MCF 10A (cell line): ENCODE measurements around the gene TAAR8. TPM values are rescaled to one million over a fixed set of nuclear protein-coding genes. Genes with fewer than 3 reads are reported as not detected.
A peak's percentile ranks its signal among the peaks of the same experiment; 100 is the strongest.

ENCODE experiments used
- BruUV-seq: library from RNA; stranded (reverse); fragments of 400-500 nt; replicated peaks from 2 replicates; lab custom pipeline; 2021; lab: Mats Ljungman, UMichigan
- CTCF ChIA-PET: fragments of 300-600 bp; sonication (Branson Sonifier 250); formaldehyde crosslinking; extraction: SDS; loops from one replicate; lab custom pipeline; 2021; ENCODE audit warnings: antibody characterized with exemption, inconsistent platforms; lab: Yijun Ruan, JAX
- POLR2A ChIA-PET: fragments of 300-600, 350-650 bp; sonication (Branson Sonifier 250); formaldehyde crosslinking; extraction: SDS; loops from one replicate; lab custom pipeline; 2020; ENCODE audit warnings: antibody characterized with exemption, inconsistent platforms; lab: Yijun Ruan, JAX
- DNase-seq: peaks from one replicate; pipeline ENCODE4 v3.0.0-alpha.2; 2018; ENCODE audit not compliant: unreplicated experiment
- H3K27ac Mint-ChIP-seq: one replicate; pipeline ENCODE4 v1.8.0; 2022; ENCODE audit warnings: mild to moderate bottlenecking, low read depth, mixed read lengths; ENCODE audit not compliant: unreplicated experiment
- H3K27me3 Mint-ChIP-seq: one replicate; pipeline ENCODE4 v1.8.0; 2022; ENCODE audit warnings: mixed read lengths; ENCODE audit not compliant: insufficient read depth, unreplicated experiment
- H3K36me3 Mint-ChIP-seq: one replicate; pipeline ENCODE4 v1.8.0; 2022; ENCODE audit warnings: mild to moderate bottlenecking, moderate library complexity, mixed read lengths; ENCODE audit not compliant: insufficient read depth, unreplicated experiment
- H3K4me1 Mint-ChIP-seq: one replicate; pipeline ENCODE4 v1.8.0; 2022; ENCODE audit warnings: mixed read lengths; ENCODE audit not compliant: insufficient read depth, unreplicated experiment
- H3K4me3 Mint-ChIP-seq: one replicate; pipeline ENCODE4 v1.8.0; 2022; ENCODE audit warnings: mild to moderate bottlenecking, moderate library complexity, mixed read lengths; ENCODE audit not compliant: unreplicated experiment
- H3K9me3 Mint-ChIP-seq: one replicate; pipeline ENCODE4 v1.8.0; 2022; ENCODE audit warnings: mixed read lengths; ENCODE audit not compliant: unreplicated experiment
- CTCF ChIP-seq: fragments of 200-600 bp; IDR thresholded peaks from one replicate; pipeline ENCODE4 v1.8.0; 2022; ENCODE audit warnings: antibody characterized with exemption, mild to moderate bottlenecking; ENCODE audit not compliant: unreplicated experiment
- intact Hi-C: fragments of 100-400 bp; cut with micrococcal nuclease; formaldehyde crosslinking; loops from 2 replicates; pipeline ENCODE4 v1.14.1; 2022
- total RNA-seq: library from RNA; stranded (reverse); gene quantifications from 2 replicates; pipeline ENCODE4 v1.2.3, GENCODE V29; 2022

TAAR8 gene
- total RNA-seq, 1 experiment from 2014 or later: not detected

DNA sequence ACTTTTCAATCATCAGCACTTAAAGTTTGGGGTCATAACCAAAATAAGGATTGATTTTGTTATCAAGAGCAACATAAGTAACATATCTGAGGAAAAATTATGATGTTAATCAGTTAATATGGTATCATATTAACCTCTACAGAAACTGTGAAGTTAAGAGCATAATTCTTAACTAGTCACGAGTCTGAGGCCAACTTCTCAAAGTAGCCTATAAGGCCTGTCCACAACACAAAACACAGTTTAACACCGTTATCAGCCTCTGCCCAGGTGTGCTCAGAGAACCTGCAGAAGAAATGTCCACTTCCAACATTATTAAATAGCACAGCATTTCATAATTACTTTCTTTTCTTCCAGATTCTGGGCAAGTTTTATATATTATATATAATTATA is 40.6 kb upstream of the TAAR8 start:
- CTCF ChIA-PET: interaction anchor here (0.7 to 2.0 kb wide), 4 partner anchors 28 to 1443 kb away, joined by 3 to 13 read pairs (median 5); no protein-coding TSS in a partner anchor
- no TSS peak for BruUV-seq
- Mint-ChIP-seq H3K4me1 (peaks cover 32% of the 10 kb centered on the region), H3K27ac (peak overlapping the region; percentile 82), H3K27me3 (no peaks in the 10 kb centered on the region), H3K36me3 (no peaks in the 10 kb centered on the region), H3K4me3 (peak overlapping the region; percentile 92), H3K9me3 (no peaks in the 10 kb centered on the region)
- intact Hi-C loops: no loop called here
- POLR2A ChIA-PET: interaction anchor here (0.6 to 4.5 kb wide), 8 partner anchors 15 to 303 kb away, joined by 3 to 66 read pairs (median 4); partner anchors contain the start of genes RPS12 and SLC18B1
- DNase-seq: no peak
- no peak for TF ChIP-seq CTCF

DNA sequence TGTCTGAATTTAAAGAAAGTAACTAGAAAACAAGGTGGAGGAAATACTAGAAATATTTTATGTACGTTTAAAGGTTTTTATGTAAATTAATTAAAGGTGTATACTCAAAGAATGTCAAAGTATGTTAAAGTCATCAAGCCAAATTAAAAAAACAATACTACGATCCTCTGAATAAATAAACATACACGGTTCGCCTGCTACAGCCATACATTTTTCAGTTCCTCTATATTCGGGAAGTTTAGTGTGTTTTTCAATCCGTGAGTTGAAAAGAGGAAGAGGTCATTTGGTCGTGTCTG is 40.2 kb upstream of the TAAR8 start:
- POLR2A ChIA-PET: interaction anchor here (0.7 to 4.5 kb wide), 15 partner anchors 13 to 311 kb away, joined by 3 to 66 read pairs (median 4); partner anchors contain the start of genes RPS12 and SLC18B1
- intact Hi-C loops: no loop called here
- no peak for DNase-seq

GRCh38 chr6:132512638-132513632 is 39.5 kb upstream of the TAAR8 start, which contains the start of gene STX7:
Gene STX7, minus strand, starts transcription at chr6:132513116. Its CDS starts 9,586 bp downstream, at chr6:132503530.
- H3K9me3 Mint-ChIP-seq: no peaks in the 10 kb centered on the region
- ChIA-PET CTCF (interaction anchor here (0.6 to 1.7 kb wide), 6 partner anchors 18 to 286 kb away, joined by 3 to 6 read pairs (median 4); no protein-coding TSS in a partner anchor), POLR2A (interaction anchor here (0.6 to 4.5 kb wide), 22 partner anchors 12 to 310 kb away, joined by 3 to 66 read pairs (median 4); partner anchors contain the start of genes RPS12 and SLC18B1)
- no TSS peak for BruUV-seq
- H3K36me3 Mint-ChIP-seq: no peaks in the 10 kb centered on the region
- H3K4me3 Mint-ChIP-seq: peak within 1 kb of the TSS; percentile 92
- DNase-seq: peak; percentile 90
- H3K27me3 Mint-ChIP-seq: no peaks in the 10 kb centered on the region
- no peak for TF ChIP-seq CTCF
- intact Hi-C loops: no loop called here
- peak within 1 kb of the TSS; percentile 82 for H3K27ac Mint-ChIP-seq
- H3K4me1 Mint-ChIP-seq: peaks cover 27% of the 10 kb centered on the region

More for the DNA sequence above, 40.2 kb upstream of the TAAR8 start:
- no peaks in the 10 kb centered on the region for H3K36me3 Mint-ChIP-seq
- TF ChIP-seq CTCF: no peak
- H3K27ac Mint-ChIP-seq: peak overlapping the region; percentile 82
- no TSS peak for BruUV-seq
- no peaks in the 10 kb centered on the region for H3K27me3 Mint-ChIP-seq
- CTCF ChIA-PET: interaction anchor here (0.6 to 1.7 kb wide), 3 partner anchors 18 to 28 kb away, joined by 4 to 6 read pairs (median 4); no protein-coding TSS in a partner anchor
- peak overlapping the region; percentile 92 for H3K4me3 Mint-ChIP-seq
- H3K9me3 Mint-ChIP-seq: no peaks in the 10 kb centered on the region
- peaks cover 32% of the 10 kb centered on the region for H3K4me1 Mint-ChIP-seq
